IPS-18a (cell line): ENCODE results near the gene HLF.
"Not testable (repeated sequence)": the region's sequence is repeated elsewhere in the genome, so short reads cannot be mapped to it uniquely, and the experiment has no call there.

ENCODE experiments used
- H3K27ac ChIP-seq: one replicate; pipeline ENCODE4 v1.5.1; 2013; ENCODE audit warnings: low read length
- H3K27me3 ChIP-seq: one replicate; pipeline ENCODE4 v1.6.1; 2013; ENCODE audit warnings: mild to moderate bottlenecking, low read length; ENCODE audit not compliant: control insufficient read depth, insufficient read depth
- H3K36me3 ChIP-seq: one replicate; pipeline ENCODE4 v1.6.1; 2013; ENCODE audit warnings: low read depth, low read length; ENCODE audit not compliant: control insufficient read depth
- H3K4me1 ChIP-seq: one replicate; pipeline ENCODE4 v1.6.1; 2013; ENCODE audit warnings: low read depth, low read length; ENCODE audit not compliant: control insufficient read depth
- H3K4me3 ChIP-seq: one replicate; pipeline ENCODE4 v1.5.1; 2013; ENCODE audit warnings: low read length
- H3K9ac ChIP-seq: one replicate; pipeline ENCODE4 v1.6.1; 2013; ENCODE audit warnings: mild to moderate bottlenecking, low read length, moderate library complexity
- H3K9me3 ChIP-seq: one replicate; pipeline ENCODE4 v1.6.1; 2013; ENCODE audit warnings: low read depth, low read length; ENCODE audit not compliant: control insufficient read depth

Gene HLF

GRCh38 chr17:55321427-55322060 lies 56.8 kb downstream of the HLF start:
- no peaks in the 10 kb centered on the region for H3K36me3 ChIP-seq
- H3K9ac ChIP-seq, result no peak overlapping the region
- no peaks in the 10 kb centered on the region for H3K4me1 ChIP-seq
- no peaks in the 10 kb centered on the region for H3K9me3 ChIP-seq
- no peak overlapping the region for H3K4me3 ChIP-seq
- no peaks in the 10 kb centered on the region for H3K27me3 ChIP-seq
- no peak overlapping the region for H3K27ac ChIP-seq

GRCh38 chr17:55322453-55322985 lies 57.8 kb downstream of the HLF start:
- H3K9ac ChIP-seq, result no peak overlapping the region
- H3K36me3 ChIP-seq, result no peaks in the 10 kb centered on the region
- H3K4me3 ChIP-seq, result no peak overlapping the region
- no peaks in the 10 kb centered on the region for H3K4me1 ChIP-seq
- no peaks in the 10 kb centered on the region for H3K27me3 ChIP-seq
- H3K9me3 ChIP-seq, result no peaks in the 10 kb centered on the region
- H3K27ac ChIP-seq, result no peak overlapping the region

- no peak overlapping the region for H3K9ac ChIP-seq
- H3K36me3 ChIP-seq, result no peaks in the 10 kb centered on the region
- H3K27me3 ChIP-seq, result no peaks in the 10 kb centered on the region
- no peaks in the 10 kb centered on the region for H3K4me1 ChIP-seq
- no peak overlapping the region for H3K4me3 ChIP-seq
- no peaks in the 10 kb centered on the region for H3K9me3 ChIP-seq
- H3K27ac ChIP-seq, result no peak overlapping the region
These were observed 58.9 kb downstream of the HLF start for GRCh38 chr17:55323518-55324295.

GRCh38 chr17:55324296-55324978 lies 59.7 kb downstream of the HLF start:
- H3K27ac ChIP-seq, result no peak overlapping the region
- H3K9me3 ChIP-seq, result no peaks in the 10 kb centered on the region
- no peaks in the 10 kb centered on the region for H3K4me1 ChIP-seq
- H3K27me3 ChIP-seq, result no peaks in the 10 kb centered on the region
- H3K36me3 ChIP-seq, result no peaks in the 10 kb centered on the region
- no peak overlapping the region for H3K9ac ChIP-seq
- H3K4me3 ChIP-seq, result no peak overlapping the region

DNA sequence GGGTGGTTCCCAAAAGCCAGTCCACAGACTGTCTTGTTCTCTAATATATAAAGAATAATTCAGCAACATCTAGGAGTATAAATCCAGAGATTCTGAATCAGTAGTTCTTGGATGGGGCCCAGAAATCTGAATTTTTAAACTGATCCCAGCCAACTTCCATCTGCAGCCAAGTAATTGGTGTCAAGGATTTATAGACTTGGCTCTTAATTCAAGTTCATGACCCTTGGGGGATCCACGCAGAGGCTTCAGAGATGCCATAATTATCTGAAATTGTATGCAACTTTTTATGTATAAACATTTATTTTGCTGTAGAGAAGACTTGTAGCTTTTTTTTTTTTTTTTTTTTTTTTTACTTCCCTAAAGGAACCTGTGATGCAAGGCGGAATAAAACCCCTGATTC lies 60.6 kb downstream of the HLF start:
- Histone ChIP-seq H3K4me3 (no peak overlapping the region), H3K9ac (no peak overlapping the region), H3K27ac (no peak overlapping the region)

DNA sequence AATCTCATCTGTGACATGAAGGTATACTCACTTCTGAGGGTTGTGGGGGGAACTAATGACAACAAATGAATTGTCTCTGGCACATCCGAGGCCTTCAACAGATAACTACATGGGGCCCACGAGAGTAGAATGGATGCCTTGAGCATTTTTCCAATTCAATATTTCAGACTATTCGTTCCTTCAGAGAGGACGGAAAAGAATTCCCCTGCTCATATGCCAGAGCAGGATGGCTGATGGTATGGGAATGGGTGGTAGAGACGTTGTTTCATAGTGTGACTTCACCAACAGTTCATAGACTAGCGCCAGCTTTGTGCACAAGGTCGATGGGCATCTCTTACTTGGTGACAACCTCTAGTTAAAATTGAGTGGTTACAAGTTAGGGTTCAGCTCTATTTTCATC lies 61.3 kb downstream of the HLF start:
- Histone ChIP-seq H3K9ac (no peak overlapping the region), H3K27ac (no peak overlapping the region), H3K4me1 (no peaks in the 10 kb centered on the region), H3K27me3 (no peaks in the 10 kb centered on the region), H3K9me3 (no peaks in the 10 kb centered on the region), H3K4me3 (no peak overlapping the region), H3K36me3 (no peaks in the 10 kb centered on the region)

More for the DNA sequence above, 60.6 kb downstream of the HLF start:
- Histone ChIP-seq H3K36me3 (no peaks in the 10 kb centered on the region), H3K27me3 (no peaks in the 10 kb centered on the region), H3K4me1 (no peaks in the 10 kb centered on the region), H3K9me3 (no peaks in the 10 kb centered on the region)

DNA sequence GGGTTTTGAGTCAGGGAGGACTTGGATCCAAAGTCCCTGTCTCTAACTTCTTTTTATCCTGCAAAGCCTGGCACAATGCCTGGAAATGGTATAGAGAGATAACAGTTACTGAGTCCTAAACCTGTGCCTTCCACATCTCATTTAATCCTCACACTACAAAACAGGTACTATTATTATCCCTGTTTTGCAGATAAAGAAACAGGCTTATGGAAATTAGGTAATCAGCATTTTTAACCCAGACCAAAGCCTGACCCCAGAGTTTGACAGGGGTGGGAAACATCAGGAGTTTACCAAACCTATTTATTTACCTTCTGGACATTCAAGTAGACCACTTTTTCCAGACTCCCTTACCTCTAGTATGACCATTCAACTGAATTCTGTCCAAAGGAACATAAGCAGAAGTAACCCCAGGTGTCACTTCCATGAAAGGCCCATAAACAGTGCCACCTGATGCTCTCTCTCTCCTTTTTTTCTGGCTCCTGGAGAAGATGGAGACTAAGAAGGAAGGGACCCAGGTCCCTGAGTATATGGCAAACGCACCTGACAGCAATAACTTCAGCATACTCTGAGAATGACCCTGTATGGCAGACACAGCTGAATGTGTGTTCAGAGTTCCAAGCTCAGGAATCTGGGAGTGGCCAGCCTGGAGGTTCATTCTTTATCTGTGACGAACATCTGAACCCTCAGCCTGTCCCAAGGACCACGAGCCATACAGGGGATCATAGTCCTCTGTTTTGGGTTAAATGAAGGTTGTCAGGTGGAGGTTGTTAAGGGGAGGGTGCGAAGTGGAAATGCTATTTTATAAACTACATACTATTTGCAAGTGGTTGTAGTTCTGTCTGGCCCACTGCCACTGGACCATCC lies 62.7 kb downstream of the HLF start:
- H3K27me3 ChIP-seq, result no peaks in the 10 kb centered on the region
- no peak overlapping the region for H3K4me3 ChIP-seq
- H3K36me3 ChIP-seq, result no peaks in the 10 kb centered on the region
- H3K9ac ChIP-seq, result no peak overlapping the region
- H3K4me1 ChIP-seq, result no peaks in the 10 kb centered on the region
- H3K27ac ChIP-seq, result no peak overlapping the region
- no peaks in the 10 kb centered on the region for H3K9me3 ChIP-seq

- H3K27ac ChIP-seq, H3K4me3 ChIP-seq: not testable (repeated sequence)
These were observed 63.8 kb downstream of the HLF start for GRCh38 chr17:55328514-55328913.

DNA sequence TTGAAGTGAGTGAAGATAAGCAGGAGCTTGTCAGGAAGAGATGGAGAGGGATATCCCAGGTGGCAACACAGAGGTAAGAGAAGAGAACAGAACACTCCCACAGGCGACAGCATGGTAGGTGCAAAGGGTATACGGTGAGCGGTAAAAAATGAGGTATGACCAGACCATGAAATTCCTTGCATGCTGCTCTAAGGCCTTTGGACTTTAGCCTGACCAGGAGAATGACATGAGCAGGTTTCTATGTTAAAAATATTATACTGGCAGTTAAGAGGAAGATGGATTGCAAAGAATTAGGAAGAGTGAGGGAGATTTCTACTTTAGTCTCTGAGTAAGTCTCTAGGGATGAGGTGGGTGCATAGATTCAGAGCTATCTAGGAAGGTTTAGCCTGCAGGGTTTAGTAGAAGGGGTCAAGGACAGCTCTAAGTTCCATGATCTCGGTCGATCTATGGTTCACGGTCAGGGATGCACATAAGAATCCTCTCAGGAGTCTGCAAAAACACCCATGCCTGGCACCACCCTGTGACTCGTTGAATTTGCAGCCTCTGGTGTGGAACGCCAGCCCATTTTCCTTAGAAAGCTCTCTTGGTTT lies 65.7 kb downstream of the HLF start:
- H3K27me3 ChIP-seq, result no peaks in the 10 kb centered on the region
- no peak overlapping the region for H3K27ac ChIP-seq
- H3K4me1 ChIP-seq, result peaks cover 7% of the 10 kb centered on the region
- no peaks in the 10 kb centered on the region for H3K36me3 ChIP-seq
- H3K9ac ChIP-seq, result no peak overlapping the region
- H3K4me3 ChIP-seq, result no peak overlapping the region
- H3K9me3 ChIP-seq, result no peaks in the 10 kb centered on the region

More at GRCh38 chr17:55328514-55328913, 63.8 kb downstream of the HLF start:
- H3K9me3 ChIP-seq, H3K4me1 ChIP-seq, H3K9ac ChIP-seq, H3K36me3 ChIP-seq, H3K27me3 ChIP-seq: not testable (repeated sequence)

GRCh38 chr17:55332296-55333041 lies 67.7 kb downstream of the HLF start:
- no peak overlapping the region for H3K27ac ChIP-seq
- H3K4me3 ChIP-seq, result no peak overlapping the region
- no peaks in the 10 kb centered on the region for H3K36me3 ChIP-seq
- no peak overlapping the region for H3K9ac ChIP-seq
- no peaks in the 10 kb centered on the region for H3K9me3 ChIP-seq
- H3K27me3 ChIP-seq, result no peaks in the 10 kb centered on the region
- H3K4me1 ChIP-seq, result peaks cover 11% of the 10 kb centered on the region
